Measurements from ENCODE around the gene AJM1.

DNA sequence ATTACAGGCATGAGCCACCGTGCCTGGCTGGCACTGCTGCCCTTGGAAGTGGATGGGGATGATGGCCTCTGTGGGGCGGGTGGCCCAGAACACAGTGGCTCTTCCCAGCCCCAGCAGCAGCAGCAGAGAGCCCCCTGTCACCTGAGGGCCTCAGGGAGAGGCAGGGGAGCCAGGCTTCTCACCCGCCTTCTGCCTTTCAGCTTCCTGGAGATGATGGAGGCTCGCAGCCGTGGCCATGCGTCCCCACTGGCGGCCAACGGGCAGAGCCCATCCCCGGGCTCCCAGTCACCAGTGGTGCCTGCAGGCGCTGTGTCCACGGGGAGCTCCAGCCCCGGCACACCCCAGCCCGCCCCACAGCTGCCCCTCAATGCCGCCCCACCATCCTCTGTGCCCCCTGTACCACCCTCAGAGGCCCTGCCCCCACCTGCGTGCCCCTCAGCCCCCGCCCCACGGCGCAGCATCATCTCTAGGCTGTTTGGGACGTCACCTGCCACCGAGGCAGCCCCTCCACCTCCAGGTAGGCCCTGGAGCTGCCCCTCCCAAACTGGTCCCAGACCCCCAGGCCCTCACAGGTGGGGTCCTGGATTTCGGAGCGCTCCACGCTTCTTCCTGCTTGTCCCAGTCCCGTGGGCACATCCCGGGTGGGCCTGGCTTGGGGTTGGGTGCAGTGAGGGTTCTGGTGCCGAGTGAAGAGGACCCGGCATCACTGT is 5.0 kb upstream of the AJM1 start:
- TF ChIP-seq, protein P1, sequence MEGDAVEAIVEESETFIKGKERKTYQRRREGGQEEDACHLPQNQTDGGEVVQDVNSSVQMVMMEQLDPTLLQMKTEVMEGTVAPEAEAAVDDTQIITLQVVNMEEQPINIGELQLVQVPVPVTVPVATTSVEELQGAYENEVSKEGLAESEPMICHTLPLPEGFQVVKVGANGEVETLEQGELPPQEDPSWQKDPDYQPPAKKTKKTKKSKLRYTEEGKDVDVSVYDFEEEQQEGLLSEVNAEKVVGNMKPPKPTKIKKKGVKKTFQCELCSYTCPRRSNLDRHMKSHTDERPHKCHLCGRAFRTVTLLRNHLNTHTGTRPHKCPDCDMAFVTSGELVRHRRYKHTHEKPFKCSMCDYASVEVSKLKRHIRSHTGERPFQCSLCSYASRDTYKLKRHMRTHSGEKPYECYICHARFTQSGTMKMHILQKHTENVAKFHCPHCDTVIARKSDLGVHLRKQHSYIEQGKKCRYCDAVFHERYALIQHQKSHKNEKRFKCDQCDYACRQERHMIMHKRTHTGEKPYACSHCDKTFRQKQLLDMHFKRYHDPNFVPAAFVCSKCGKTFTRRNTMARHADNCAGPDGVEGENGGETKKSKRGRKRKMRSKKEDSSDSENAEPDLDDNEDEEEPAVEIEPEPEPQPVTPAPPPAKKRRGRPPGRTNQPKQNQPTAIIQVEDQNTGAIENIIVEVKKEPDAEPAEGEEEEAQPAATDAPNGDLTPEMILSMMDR (IDR thresholded peaks at IDR 0.05; ENCODE audit: low read depth, low read length, poor library complexity, severe bottlenecking), result no peak
- no peak for TF ChIP-seq EZH2phosphoT487 (IDR thresholded peaks at IDR 0.05; ENCODE audit: borderline replicate concordance, low read length)
